Hepatocyte (in vitro differentiated cells): ENCODE data around the gene FCRL4.

Source experiments
- CTCF ChIP-seq: fragments of 200-600 bp; sonication (generic); IDR thresholded peaks from 2 replicates; pipeline ENCODE4 v1.5.1; 2016; ENCODE audit warnings: antibody characterized with exemption, mild to moderate bottlenecking; ENCODE audit not compliant: poor library complexity
- EZH2phosphoT487 ChIP-seq: fragments of 200-600 bp; sonication (generic); IDR thresholded peaks from one replicate; pipeline ENCODE4 v1.6.1; 2018; ENCODE audit warnings: antibody characterized with exemption, mild to moderate bottlenecking, low read depth, moderate library complexity; ENCODE audit not compliant: unreplicated experiment, severe bottlenecking

- TF ChIP-seq CTCF (no peak), EZH2phosphoT487 (no peak)
Measured at GRCh38 chr1:157646144-157646543, 48.3 kb upstream of the FCRL4 start.
